RWPE1 (cell line): ENCODE data around the gene AOC2.

Source experiments
- CTCF ChIA-PET: fragments of 350-600 bp; sonication (Branson Sonifier 250); formaldehyde crosslinking; extraction: SDS; loops from one replicate; lab custom pipeline; 2021; lab: Yijun Ruan, JAX
- POLR2A ChIA-PET: fragments of 400-600 bp; formaldehyde crosslinking; extraction: SDS; loops from one replicate; lab custom pipeline; 2020; ENCODE audit warnings: antibody characterized with exemption; ENCODE audit not compliant: low non-redundant PET; lab: Yijun Ruan, JAX
- DNase-seq: peaks from one replicate; pipeline ENCODE4 v3.0.0; 2012; ENCODE audit warnings: low spot score
- H3K27ac ChIP-seq: fragments of 450-650 bp; 2 replicates; pipeline ENCODE4 v1.5.1; 2017
- TF ChIP-seq, protein P1 (sequence below): fragments of 450-650 bp; conservative IDR thresholded peaks from 2 replicates; pipeline ENCODE4 v1.5.1; 2017; ENCODE audit warnings: low read depth, mild to moderate bottlenecking

Gene AOC2

DNA sequence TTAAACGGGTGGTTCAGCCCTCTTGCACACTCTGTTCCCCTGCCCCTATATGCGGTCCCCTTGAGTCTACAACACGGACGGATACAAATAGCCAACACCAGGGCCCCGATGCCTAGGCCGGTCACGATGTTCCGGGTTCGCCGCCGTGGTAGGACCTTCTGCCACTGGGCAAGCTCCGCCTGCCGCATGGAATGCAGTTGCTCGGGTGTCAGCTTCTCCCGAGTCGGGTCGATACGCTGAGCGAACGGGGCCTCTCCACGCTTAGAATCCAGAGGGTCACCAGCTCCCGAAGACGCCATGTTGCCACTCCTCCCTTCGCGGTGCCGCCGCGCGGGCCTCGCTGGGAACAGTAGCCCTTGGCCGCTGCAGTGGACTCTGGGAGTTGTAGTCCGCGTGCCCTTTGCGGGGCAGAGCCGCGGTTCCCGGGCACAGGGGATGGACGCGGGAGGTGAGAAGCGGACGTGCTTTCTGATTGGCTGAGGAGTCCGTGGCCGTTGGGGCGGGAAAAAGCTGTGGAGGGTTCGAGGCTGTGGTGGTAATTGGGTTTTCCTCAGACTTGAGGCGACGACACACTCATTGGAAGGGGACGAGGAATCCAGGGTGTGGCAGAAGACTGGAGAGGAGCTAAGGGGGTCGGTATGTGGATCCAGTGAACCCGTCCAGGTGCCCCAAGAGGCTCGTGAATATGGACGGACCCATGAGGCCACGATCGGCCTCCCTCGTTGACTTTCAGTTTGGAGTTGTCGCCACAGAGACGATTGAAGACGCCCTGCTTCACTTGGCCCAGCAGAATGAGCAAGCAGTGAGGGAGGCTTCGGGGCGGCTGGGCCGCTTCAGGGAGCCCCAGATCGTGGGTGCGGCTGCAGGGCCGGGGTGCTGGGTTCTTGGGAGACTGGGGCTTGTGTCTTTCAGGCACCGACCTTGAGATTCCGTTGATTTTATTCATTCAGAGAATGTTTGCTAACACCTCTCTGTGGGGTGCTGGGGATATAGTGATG lies 45.7 kb upstream of the AOC2 start, which contains the start of the genes CNTD1 and COA3:
Gene CNTD1 (plus strand): TSS at position 479 of the 998 bp plus-strand sequence. CDS start 207 bp downstream, at position 686.
Gene COA3 (minus strand): TSS at position 322 of the 998 bp plus-strand sequence. CDS start 23 bp downstream, at position 299.
- ChIA-PET CTCF (interaction anchor here (0.6 to 1.0 kb wide), 2 partner anchors 23 to 220 kb away, joined by 4 read pairs; no protein-coding TSS in a partner anchor), POLR2A (interaction anchor here (0.5 to 0.7 kb wide), 2 partner anchors 25 to 40 kb away, joined by 3 read pairs; partner anchors contain the start of gene VPS25)
- TF ChIP-seq, protein P1, sequence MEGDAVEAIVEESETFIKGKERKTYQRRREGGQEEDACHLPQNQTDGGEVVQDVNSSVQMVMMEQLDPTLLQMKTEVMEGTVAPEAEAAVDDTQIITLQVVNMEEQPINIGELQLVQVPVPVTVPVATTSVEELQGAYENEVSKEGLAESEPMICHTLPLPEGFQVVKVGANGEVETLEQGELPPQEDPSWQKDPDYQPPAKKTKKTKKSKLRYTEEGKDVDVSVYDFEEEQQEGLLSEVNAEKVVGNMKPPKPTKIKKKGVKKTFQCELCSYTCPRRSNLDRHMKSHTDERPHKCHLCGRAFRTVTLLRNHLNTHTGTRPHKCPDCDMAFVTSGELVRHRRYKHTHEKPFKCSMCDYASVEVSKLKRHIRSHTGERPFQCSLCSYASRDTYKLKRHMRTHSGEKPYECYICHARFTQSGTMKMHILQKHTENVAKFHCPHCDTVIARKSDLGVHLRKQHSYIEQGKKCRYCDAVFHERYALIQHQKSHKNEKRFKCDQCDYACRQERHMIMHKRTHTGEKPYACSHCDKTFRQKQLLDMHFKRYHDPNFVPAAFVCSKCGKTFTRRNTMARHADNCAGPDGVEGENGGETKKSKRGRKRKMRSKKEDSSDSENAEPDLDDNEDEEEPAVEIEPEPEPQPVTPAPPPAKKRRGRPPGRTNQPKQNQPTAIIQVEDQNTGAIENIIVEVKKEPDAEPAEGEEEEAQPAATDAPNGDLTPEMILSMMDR: no peak
- H3K27ac ChIP-seq: peak within 1 kb of the TSS; percentile 65
- DNase-seq: peak; percentile 85

DNA sequence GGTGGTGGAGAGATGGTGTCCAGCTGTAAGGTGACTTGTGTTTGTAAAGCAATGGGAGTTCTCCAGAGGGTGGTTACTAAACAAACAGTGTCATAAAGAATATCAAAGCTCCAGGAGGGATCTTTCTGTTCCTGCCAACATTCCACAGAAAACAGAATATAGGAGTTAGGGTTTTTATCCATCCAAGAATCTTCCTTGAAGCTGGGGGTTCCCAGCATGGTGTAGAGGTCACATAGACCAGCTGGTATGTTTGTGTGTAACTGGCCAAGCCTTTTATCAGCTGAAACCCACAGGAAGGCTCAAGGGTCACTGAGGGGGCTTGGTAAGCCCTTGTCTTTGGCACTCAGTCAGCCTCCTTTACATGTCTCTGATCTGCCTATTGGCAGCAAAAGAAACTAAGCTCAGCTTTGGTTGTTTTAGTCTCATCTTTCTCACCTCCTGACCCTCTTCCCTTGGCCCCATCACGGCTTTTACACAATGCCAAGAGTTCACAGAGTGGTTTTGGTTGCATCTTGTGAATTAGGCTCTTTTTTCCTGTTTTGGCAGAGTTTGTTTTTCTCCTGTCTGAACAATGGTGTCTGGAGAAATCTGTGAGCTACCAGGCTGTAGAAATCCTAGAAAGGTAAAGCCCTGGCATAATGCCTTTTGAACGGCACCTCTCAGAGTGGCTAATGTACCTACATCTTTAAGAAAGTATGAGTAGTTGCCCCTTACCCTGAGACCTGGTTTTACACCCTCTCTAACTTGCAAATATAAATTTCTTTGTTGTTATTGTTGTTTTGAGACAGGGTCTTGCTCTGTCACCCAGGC lies 41.1 kb upstream of the AOC2 start:
- DNase-seq: no peak
- H3K27ac ChIP-seq: no peak overlapping the region
- TF ChIP-seq, protein P1: no peak
- POLR2A ChIA-PET: no interaction called here
- CTCF ChIA-PET: interaction anchor here (0.6 to 1.0 kb wide), 3 partner anchors 21 to 225 kb away, joined by 3 to 4 read pairs (median 3); partner anchors contain the start of gene BECN1

DNA sequence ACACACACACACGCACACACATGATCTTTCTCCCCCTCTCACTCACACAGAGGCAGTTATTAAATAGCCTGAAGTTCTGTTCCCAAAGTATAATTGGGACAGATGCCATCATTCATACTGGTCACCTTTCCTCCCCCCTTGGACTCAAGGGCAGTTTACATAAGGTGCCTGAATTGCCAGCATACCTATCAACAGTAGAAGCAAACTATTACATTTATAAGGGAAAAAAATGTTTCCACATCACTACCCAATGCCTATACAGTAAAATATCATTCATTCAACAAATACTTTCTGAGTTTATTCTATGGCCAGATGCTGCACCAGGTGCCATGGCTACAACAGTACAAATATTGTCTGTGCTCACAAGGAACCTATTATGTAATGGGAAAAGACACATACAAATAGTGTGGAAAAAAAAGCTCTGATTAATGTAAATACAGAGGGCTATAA lies 39.4 kb upstream of the AOC2 start:
- ChIA-PET POLR2A (no interaction called here), CTCF (interaction anchor here (0.6 kb wide), 1 partner anchor 74 kb away, joined by 3 read pairs; no protein-coding TSS in a partner anchor)
- TF ChIP-seq, protein P1: no peak
- H3K27ac ChIP-seq: no peak overlapping the region
- DNase-seq: no peak

DNA sequence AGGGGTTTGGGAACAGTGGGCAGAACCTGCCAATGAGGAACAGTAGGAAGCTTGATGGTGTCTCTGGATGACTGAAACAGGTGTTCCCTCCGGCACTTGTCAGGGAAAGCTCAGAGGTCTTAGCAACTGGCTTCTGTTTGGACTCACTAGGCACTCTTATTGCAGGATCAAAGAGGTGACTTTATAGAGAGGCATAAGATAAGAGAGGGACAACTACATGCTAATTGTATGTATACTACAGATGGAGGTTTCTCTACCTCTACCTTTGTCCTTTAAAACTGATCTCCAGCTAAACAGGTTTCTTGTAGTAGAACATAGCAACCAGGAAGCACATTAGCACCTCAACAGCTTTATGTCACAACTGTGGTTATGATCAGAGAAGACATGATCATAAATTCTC lies 38.1 kb upstream of the AOC2 start:
- TF ChIP-seq, protein P1: no peak
- ChIA-PET CTCF (interaction anchor here (0.5 to 1.0 kb wide), 3 partner anchors 12 to 84 kb away, joined by 4 to 5 read pairs (median 4); no protein-coding TSS in a partner anchor), POLR2A (interaction anchor here (0.7 kb wide), 1 partner anchor 18 kb away, joined by 3 read pairs; no protein-coding TSS in a partner anchor)
- H3K27ac ChIP-seq: no peak overlapping the region
- DNase-seq: no peak

DNA sequence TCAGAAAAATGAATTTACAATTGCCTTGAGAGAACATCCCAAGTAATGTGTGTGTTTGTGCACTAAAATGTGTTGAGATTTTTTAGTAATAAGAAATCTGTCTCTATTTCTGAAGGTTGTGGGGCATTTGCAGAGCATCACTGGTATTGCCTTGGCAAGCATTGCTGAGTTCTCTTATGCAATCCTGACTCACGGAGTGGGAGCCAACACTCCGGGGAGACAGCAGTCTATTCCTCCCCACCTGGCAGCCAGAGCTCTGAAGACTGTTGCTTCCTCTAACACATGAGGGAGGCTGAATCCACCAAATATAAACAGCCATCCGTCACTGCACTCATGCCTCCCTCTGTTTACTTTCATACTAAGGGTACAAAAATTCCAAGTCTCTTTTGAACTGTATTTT lies 35.1 kb upstream of the AOC2 start:
- TF ChIP-seq, protein P1: no peak
- peak; percentile 73 for DNase-seq
- POLR2A ChIA-PET: no interaction called here
- CTCF ChIA-PET: no interaction called here
- peak overlapping the region; percentile 21; the same call in 1 of the 2 replicates for H3K27ac ChIP-seq
